ACC112 (cell line): Measurements from ENCODE around the gene NSUN7.

Experiments
- H2AFZ ChIP-seq: fragments of 200-600 bp; sonication (generic); one replicate; pipeline ENCODE4 v1.6.0; 2017; ENCODE audit warnings: antibody characterized with exemption, low read length; ENCODE audit not compliant: unreplicated experiment
- H3K27ac ChIP-seq: fragments of 200-600 bp; sonication (generic); 2 replicates; pipeline ENCODE4 v1.5.1; 2014; ENCODE audit warnings: low read depth, mild to moderate bottlenecking, antibody characterized with exemption, low read length, moderate library complexity
- H3K27me3 ChIP-seq: fragments of 200-600 bp; sonication (generic); 2 replicates; pipeline ENCODE4 v1.6.1; 2014; ENCODE audit warnings: mild to moderate bottlenecking, antibody characterized with exemption, low read length, moderate library complexity, mixed read lengths; ENCODE audit not compliant: insufficient read depth
- H3K36me3 ChIP-seq: fragments of 200-600 bp; sonication (generic); 2 replicates; pipeline ENCODE4 v1.6.1; 2016; ENCODE audit warnings: mild to moderate bottlenecking, antibody characterized with exemption, low read length, moderate library complexity, mixed read lengths; ENCODE audit not compliant: insufficient read depth
- H3K4me1 ChIP-seq: fragments of 200-600 bp; sonication (generic); one replicate; pipeline ENCODE4 v1.6.1; 2016; ENCODE audit warnings: low read length, mixed read lengths; ENCODE audit not compliant: insufficient read depth, unreplicated experiment, control insufficient read depth
- H3K4me3 ChIP-seq: fragments of 200-600 bp; sonication (generic); 2 replicates; pipeline ENCODE4 v1.5.1; 2014; ENCODE audit warnings: mild to moderate bottlenecking, low read depth, low read length
- H3K79me2 ChIP-seq: fragments of 200-600 bp; sonication (generic); one replicate; pipeline ENCODE4 v1.6.0; 2016; ENCODE audit warnings: low read length; ENCODE audit not compliant: control insufficient read depth, unreplicated experiment, insufficient read depth

Gene NSUN7

DNA sequence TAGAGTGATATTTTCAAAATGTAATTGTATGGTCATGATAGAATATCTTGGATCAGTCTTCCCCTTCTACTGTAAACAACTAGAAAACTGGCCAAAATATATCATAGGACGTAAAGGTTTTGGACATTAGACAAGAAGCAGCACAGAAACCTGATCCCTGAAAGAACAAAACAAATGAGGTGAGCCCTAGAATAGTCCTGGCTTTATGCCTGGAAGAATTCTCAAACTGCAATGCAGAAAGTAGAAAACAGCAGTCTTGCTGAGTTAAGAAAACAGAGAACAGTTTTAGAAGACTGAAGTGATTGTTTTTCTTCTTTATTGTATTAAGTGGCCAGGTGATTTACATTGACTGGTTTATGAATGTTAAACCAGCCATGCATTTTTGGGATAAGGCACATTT is 19.5 kb downstream of the NSUN7 start:
- Histone ChIP-seq H3K4me1 (no peaks in the 10 kb centered on the region), H2AFZ (no peak overlapping the region), H3K4me3 (no peak overlapping the region), H3K79me2 (no peaks in the 10 kb centered on the region), H3K27me3 (peaks cover 41% of the 10 kb centered on the region), H3K36me3 (no peaks in the 10 kb centered on the region), H3K27ac (no peak overlapping the region)

DNA sequence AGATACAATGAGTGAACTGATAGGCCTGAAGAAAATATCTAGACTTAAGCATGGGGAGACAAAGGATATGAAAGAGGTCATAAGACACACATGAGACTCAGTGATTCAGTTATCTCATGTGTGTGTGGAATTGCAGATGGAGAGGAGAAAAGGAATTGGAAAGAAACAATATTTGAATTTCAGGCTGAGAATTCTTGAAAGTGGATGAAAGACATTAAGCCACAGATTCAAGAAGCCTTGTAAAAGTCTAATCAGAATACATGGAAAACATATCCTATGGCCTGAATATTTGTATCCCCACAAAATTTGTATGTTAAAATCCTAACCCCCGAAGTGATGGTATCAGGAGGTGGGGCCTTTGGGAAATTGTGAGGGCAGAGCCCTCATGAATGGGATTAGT is 28.3 kb downstream of the NSUN7 start:
- Histone ChIP-seq H3K4me1 (no peaks in the 10 kb centered on the region), H3K27me3 (peaks cover 7% of the 10 kb centered on the region; the same call in 1 of the 2 replicates), H3K27ac (no peak overlapping the region), H3K4me3 (no peak overlapping the region), H3K79me2 (no peaks in the 10 kb centered on the region), H2AFZ (no peak overlapping the region), H3K36me3 (no peaks in the 10 kb centered on the region)

DNA sequence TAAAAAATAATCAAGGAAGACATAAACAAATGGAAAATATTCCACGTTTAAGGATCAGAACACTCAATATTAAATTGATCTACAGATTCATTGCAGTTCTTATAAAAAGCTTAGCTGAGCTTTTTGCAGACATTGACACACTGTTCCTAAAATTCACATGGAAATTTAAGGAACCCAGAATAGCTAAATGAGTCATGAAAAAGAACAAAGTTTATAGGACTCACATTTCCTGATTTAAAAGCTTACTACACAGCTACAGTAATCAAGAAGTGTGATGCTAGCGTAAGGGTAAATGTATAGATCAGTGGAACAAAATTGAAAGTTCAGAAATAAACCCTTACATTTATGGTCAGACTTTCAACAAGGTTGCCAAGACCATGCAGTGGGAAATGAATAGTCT is 33.1 kb downstream of the NSUN7 start:
- no peak overlapping the region for H3K27ac ChIP-seq
- H3K27me3 ChIP-seq: no peaks in the 10 kb centered on the region
- no peaks in the 10 kb centered on the region for H3K36me3 ChIP-seq
- H3K4me1 ChIP-seq: no peaks in the 10 kb centered on the region
- H3K79me2 ChIP-seq: no peaks in the 10 kb centered on the region
- H2AFZ ChIP-seq: no peak overlapping the region
- H3K4me3 ChIP-seq: no peak overlapping the region

DNA sequence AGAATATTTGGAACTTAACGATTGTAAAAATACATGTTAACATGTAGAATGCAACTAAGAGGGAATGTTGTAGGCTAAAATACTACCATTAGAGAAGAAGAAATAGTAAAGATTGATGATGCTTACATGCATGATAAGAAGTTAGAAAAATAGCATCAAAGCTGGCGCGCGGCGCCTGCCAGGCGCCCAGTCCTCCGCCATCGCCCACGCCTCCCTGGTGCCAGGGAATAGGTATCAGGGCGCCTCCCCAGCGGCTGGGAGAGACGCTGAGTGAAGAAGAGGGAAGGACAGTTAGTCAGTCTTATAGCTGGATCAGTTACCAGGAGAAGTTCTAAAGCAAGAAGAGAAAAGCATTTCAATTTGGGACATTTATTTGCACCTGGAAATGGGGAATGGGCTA is 36.0 kb downstream of the NSUN7 start:
- Histone ChIP-seq H2AFZ (no peak overlapping the region), H3K27ac (no peak overlapping the region), H3K27me3 (peaks cover 4% of the 10 kb centered on the region; the same call in 1 of the 2 replicates), H3K4me1 (no peaks in the 10 kb centered on the region), H3K79me2 (no peaks in the 10 kb centered on the region), H3K36me3 (no peaks in the 10 kb centered on the region), H3K4me3 (no peak overlapping the region)

DNA sequence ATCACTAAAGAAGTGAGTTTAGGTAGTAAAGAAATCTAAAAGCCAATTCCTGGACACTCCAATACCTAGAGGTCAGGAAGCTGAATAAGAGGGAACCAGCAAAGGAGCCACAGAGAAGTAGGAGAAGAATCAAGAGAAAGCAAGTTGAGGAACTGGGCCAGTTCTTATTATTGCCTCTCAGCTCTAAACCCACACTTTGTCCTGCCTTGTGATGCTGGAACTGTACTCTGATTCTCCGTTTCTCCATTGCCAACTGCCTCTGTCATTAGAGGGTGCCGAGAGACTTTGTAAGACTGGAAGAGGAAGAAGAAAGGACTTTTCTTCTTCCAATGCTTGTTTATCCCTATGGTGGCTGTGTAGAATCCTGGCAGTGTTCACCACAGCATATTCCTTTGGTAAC is 38.6 kb downstream of the NSUN7 start:
- Histone ChIP-seq H2AFZ (no peak overlapping the region), H3K36me3 (no peaks in the 10 kb centered on the region)

DNA sequence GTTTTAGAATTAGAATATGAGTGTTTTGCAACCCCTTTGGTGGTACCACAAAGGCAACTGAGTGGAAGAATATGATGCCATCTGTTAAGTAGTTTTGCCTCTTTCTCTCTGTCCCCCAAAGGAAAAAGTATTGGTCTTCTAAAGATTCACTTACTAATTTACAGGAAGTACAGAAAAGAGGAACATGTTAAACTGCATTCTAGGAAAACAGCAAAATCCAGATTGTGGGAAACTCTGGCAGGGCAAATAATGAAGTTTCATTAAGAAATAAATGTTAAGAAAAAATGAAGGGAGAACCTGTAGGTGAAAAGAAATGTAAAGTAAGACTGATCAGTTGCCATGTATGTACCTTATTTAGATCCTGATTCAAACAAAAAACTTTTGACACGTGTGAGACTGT is 39.3 kb downstream of the NSUN7 start:
- Histone ChIP-seq H2AFZ (no peak overlapping the region), H3K27me3 (peaks cover 4% of the 10 kb centered on the region; the same call in 1 of the 2 replicates), H3K4me3 (no peak overlapping the region), H3K27ac (no peak overlapping the region), H3K36me3 (no peaks in the 10 kb centered on the region), H3K79me2 (no peaks in the 10 kb centered on the region), H3K4me1 (no peaks in the 10 kb centered on the region)

More for the DNA sequence above, 38.6 kb downstream of the NSUN7 start:
- Histone ChIP-seq H3K27me3 (peaks cover 4% of the 10 kb centered on the region; the same call in 1 of the 2 replicates), H3K27ac (no peak overlapping the region), H3K4me3 (no peak overlapping the region), H3K79me2 (no peaks in the 10 kb centered on the region), H3K4me1 (no peaks in the 10 kb centered on the region)

DNA sequence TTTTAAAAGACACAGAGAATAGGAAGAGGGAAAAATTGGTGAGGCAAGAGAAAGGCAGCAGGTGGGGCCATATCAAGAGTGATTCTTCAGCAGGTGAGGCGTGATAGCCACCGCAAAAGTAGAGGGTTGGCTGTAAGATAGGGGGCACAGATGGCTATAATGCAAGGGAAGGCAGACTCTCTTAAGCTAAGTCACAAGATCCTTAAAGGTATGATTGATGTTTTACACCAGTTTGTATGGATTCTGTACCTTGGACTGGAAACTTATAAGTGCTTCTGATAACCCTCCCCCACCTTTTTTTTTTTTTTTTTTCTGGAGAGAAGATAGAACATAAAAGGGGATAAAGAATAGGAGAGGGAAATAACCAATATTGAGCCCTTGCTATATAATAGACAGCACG is 40.0 kb downstream of the NSUN7 start:
- H3K4me3 ChIP-seq: no peak overlapping the region

DNA sequence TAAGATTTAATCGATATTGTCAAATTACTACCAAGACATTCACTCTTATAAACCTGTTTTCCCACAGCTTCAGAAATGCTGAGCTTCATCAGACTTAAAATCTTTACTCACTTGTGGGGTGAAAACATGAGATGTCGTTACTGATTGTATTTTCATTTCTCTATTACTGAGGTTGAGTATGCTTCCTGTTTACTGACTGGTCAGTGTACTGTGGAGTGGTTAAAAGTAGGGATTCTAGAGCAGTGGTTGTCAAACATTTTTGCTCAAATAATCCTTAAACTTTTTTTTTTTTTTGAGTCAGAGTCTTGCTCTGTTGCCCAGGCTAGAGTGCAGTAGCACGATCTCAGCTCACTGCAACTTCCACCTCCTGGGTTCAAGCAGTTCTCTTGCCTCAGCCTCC is 50.3 kb downstream of the NSUN7 start:
- H3K36me3 ChIP-seq: no peaks in the 10 kb centered on the region
- H3K27ac ChIP-seq: no peak overlapping the region
- no peaks in the 10 kb centered on the region for H3K4me1 ChIP-seq
- H3K4me3 ChIP-seq: no peak overlapping the region
- no peaks in the 10 kb centered on the region for H3K79me2 ChIP-seq
- no peak overlapping the region for H2AFZ ChIP-seq
- no peaks in the 10 kb centered on the region for H3K27me3 ChIP-seq

More for the DNA sequence above, 40.0 kb downstream of the NSUN7 start:
- Histone ChIP-seq H3K4me1 (no peaks in the 10 kb centered on the region), H2AFZ (no peak overlapping the region), H3K27me3 (peaks cover 4% of the 10 kb centered on the region; the same call in 1 of the 2 replicates), H3K27ac (no peak overlapping the region), H3K79me2 (no peaks in the 10 kb centered on the region), H3K36me3 (no peaks in the 10 kb centered on the region)

DNA sequence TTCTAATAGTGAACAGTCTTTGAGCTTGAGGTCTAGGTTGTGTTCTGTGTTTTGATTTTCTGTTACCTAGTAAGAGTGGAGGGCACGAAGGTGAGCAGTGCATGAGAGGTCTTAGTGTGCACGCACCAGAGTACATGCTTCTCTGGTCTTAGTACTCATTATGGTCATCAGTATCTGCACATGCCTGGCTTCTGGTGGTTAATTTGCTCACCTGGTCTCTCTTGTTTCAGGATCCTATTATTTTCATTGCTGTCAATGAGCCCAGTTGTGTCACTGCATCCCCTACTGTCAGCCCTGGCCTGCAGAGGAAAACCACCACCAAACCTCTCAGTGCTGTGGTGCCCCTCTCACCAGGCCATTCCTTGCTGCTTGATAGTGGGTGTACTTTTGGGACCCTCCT is 54.8 kb downstream of the NSUN7 start:
- Histone ChIP-seq H3K79me2 (no peaks in the 10 kb centered on the region), H3K36me3 (no peaks in the 10 kb centered on the region), H3K4me1 (no peaks in the 10 kb centered on the region), H2AFZ (no peak overlapping the region), H3K27me3 (no peaks in the 10 kb centered on the region), H3K4me3 (no peak overlapping the region), H3K27ac (no peak overlapping the region)

DNA sequence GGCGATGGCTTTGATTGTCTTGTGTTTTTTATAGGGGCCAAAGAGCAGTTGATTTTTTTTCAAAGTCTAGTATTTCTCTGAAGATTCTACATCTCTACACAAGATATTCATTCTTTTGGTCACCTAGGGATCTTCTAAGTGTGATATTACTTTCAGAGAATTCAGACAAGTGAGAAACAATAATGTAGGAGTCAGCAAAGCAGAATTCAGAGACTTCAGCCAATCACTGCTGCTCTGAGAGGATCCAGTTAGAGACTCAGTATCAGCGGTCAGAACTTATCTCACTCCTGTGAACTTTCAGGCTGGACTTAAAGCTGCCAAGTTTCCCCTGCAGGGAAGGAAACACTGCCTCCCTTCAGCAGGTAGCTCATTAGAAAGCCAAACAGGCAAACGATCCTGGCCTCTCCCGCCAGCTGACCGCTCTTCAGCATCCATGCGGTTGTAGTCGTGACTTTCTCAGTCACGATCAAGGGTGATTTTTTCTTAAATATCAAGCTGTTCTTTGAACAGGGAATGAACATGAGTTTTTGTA is 59.2 kb downstream of the NSUN7 start:
- H3K36me3 ChIP-seq: peaks cover 1% of the 10 kb centered on the region; the same call in 1 of the 2 replicates
- no peak overlapping the region for H2AFZ ChIP-seq
- no peak overlapping the region for H3K27ac ChIP-seq
- no peaks in the 10 kb centered on the region for H3K4me1 ChIP-seq
- H3K27me3 ChIP-seq: no peaks in the 10 kb centered on the region
- no peaks in the 10 kb centered on the region for H3K79me2 ChIP-seq
- H3K4me3 ChIP-seq: no peak overlapping the region

DNA sequence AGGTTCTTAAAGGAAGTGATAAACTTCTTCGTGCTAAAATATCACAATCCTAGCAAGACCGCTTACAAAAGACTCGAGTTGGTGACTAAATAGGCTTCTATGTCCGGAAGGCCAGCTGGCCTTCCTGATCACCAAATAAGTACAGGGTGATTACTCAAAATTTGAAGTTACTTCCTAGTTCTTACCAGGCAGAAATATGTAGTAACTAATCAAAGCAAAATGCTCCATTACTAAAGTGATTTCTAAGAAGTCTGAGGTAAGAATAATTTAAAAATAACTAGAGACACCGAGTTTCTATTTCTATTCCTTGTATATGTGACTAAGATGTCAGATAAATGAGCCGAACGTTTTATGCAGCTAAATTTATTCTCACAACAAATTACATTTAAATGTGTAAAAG is 62.2 kb downstream of the NSUN7 start:
- peak overlapping the region; percentile 45; the same call in 1 of the 2 replicates for H3K27ac ChIP-seq

More for the DNA sequence above, 62.2 kb downstream of the NSUN7 start:
- H3K4me1 ChIP-seq: no peaks in the 10 kb centered on the region
- H3K36me3 ChIP-seq: peaks cover 15% of the 10 kb centered on the region; the same call in 1 of the 2 replicates
- no peaks in the 10 kb centered on the region for H3K27me3 ChIP-seq
- no peaks in the 10 kb centered on the region for H3K79me2 ChIP-seq
- H2AFZ ChIP-seq: no peak overlapping the region
- H3K4me3 ChIP-seq: no peak overlapping the region
